ENCODE results near the gene SHKBP1. TPM values are rescaled to one million over a fixed set of nuclear protein-coding genes. Genes with fewer than 3 reads are reported as not detected.

SHKBP1 gene
- total and polyA plus RNA-seq, 2 of the 8 experiments (the other 6 are each of a cell fraction or from before 2014, with no cell fraction given), result 74.6 to 98.8 TPM

- TF ChIP-seq GABPA (IDR thresholded peaks at IDR 0.05; ENCODE audit: borderline replicate concordance, insufficient read depth, low read length) (no peak), E2F6 (IDR thresholded peaks at IDR 0.05) (no peak), CTCF (IDR thresholded peaks at IDR 0.05; ENCODE audit: control extremely low read depth in 1 of 3, insufficient read depth in 1 of 3, low read depth in 1 of 3, low read length in 3 of 3) (0 out of 4 replicates have a peak, but pooled peaks of 1 of the 3 experiments have one; percentile 5), HDAC6 (IDR thresholded peaks at IDR 0.05; ENCODE audit: low read depth, low read length) (no peak), TEAD4 (IDR thresholded peaks at IDR 0.05; ENCODE audit: low read depth, low read length) (peak; percentile 67), SIX5 (IDR thresholded peaks at IDR 0.05; ENCODE audit: low read depth, low read length) (no peak), SRF (IDR thresholded peaks at IDR 0.05; ENCODE audit: low read depth, low read length) (no peak), TAF1 (IDR thresholded peaks at IDR 0.05; ENCODE audit: low read depth, low read length) (peak; percentile 43; the same call in 1 of the 2 replicates)
Measured at GRCh38 chr19:40603389-40604170, 26.9 kb downstream of the SHKBP1 start (continued).
